PC-9 (cell line): Measurements from ENCODE around the gene PTPRD. TPM values are rescaled to one million over a fixed set of nuclear protein-coding genes. Genes with fewer than 3 reads are reported as not detected.

Experiments
- BruUV-seq: library from RNA; stranded (reverse); fragments of 400-500 nt; replicated peaks from 2 replicates; lab custom pipeline; 2021; lab: Mats Ljungman, UMichigan
- CTCF ChIA-PET: fragments of 300-600 bp; sonication (Branson Sonifier 250); formaldehyde crosslinking; loops from one replicate; lab custom pipeline; 2022; ENCODE audit warnings: antibody characterized with exemption; lab: Charles Lee
- POLR2A ChIA-PET: fragments of 300-600 bp; sonication (Branson Sonifier 250); formaldehyde crosslinking; loops from one replicate; lab custom pipeline; 2022; ENCODE audit warnings: antibody characterized with exemption; ENCODE audit not compliant: unreplicated experiment; lab: Charles Lee
- DNase-seq, 2 experiments: peaks; one replicate each; pipeline versions ENCODE4 v3.0.0 to v3.0.0-alpha.2; 2015 to 2022; ENCODE audit warnings: mixed read lengths in 1 of 2
- H2AFZ ChIP-seq: fragments of 200-600 bp; sonication (generic); 2 replicates; pipeline ENCODE4 v1.8.1; 2017; ENCODE audit warnings: antibody characterized with exemption
- H3F3A ChIP-seq: fragments of 200-600 bp; sonication (generic); 2 replicates; pipeline ENCODE4 v1.8.1; 2017; ENCODE audit warnings: antibody characterized with exemption, mild to moderate bottlenecking, low read depth; ENCODE audit not compliant: insufficient read depth
- H3K27ac ChIP-seq: fragments of 200-600 bp; sonication (generic); 2 replicates; pipeline ENCODE4 v1.6.1; 2016; ENCODE audit warnings: mixed run types
- H3K27me3 ChIP-seq: fragments of 200-600 bp; sonication (generic); 2 replicates; pipeline ENCODE4 v1.6.1; 2016; ENCODE audit warnings: low read depth, mixed run types; ENCODE audit not compliant: insufficient read depth
- H3K36me3 ChIP-seq: fragments of 200-600 bp; sonication (generic); 2 replicates; pipeline ENCODE4 v1.6.1; 2016; ENCODE audit warnings: low read depth, mixed run types
- H3K4me1 ChIP-seq: fragments of 200-600 bp; sonication (generic); replicated peaks from 2 replicates; pipeline ENCODE4 v1.6.1; 2016; ENCODE audit warnings: mixed run types; ENCODE audit not compliant: insufficient read depth
- H3K4me2 ChIP-seq: fragments of 200-600 bp; sonication (generic); 2 replicates; pipeline ENCODE4 v1.6.1; 2017; ENCODE audit warnings: mixed run types
- H3K4me3 ChIP-seq: fragments of 200-600 bp; sonication (generic); 2 replicates; pipeline ENCODE4 v1.6.1; 2016; ENCODE audit warnings: mixed run types
- H3K79me2 ChIP-seq: fragments of 200-600 bp; sonication (generic); 2 replicates; pipeline ENCODE4 v1.6.1; 2017; ENCODE audit warnings: low read depth, mixed run types
- H3K9me2 ChIP-seq: fragments of 200-600 bp; sonication (generic); 2 replicates; pipeline ENCODE4 v1.8.1; 2017; ENCODE audit warnings: mild to moderate bottlenecking; ENCODE audit not compliant: insufficient read depth
- H3K9me3 ChIP-seq: fragments of 200-600 bp; sonication (generic); 2 replicates; pipeline ENCODE4 v1.8.1; 2016; ENCODE audit warnings: low read depth; ENCODE audit not compliant: insufficient read depth
- H4K20me1 ChIP-seq: fragments of 200-600 bp; sonication (generic); 2 replicates; pipeline ENCODE4 v1.8.1; 2017; ENCODE audit not compliant: insufficient read depth
- CTCF ChIP-seq: fragments of 200-600 bp; sonication (generic); conservative IDR thresholded peaks from 2 replicates; pipeline ENCODE4 v1.6.1; 2017; ENCODE audit warnings: mixed run types, antibody characterized with exemption, mild to moderate bottlenecking, moderate library complexity
- EZH2 ChIP-seq: fragments of 200-600 bp; sonication (generic); IDR thresholded peaks from 2 replicates; pipeline ENCODE4 v1.8.0; 2017; ENCODE audit warnings: antibody characterized with exemption, low read depth
- intact Hi-C: fragments of 100-400 bp; cut with micrococcal nuclease; formaldehyde crosslinking; loops from one replicate; pipeline ENCODE4 v1.10.0; 2022; ENCODE audit not compliant: unreplicated experiment
- total RNA-seq: library from RNA; stranded (reverse); gene quantifications from 2 replicates; pipeline ENCODE4 v1.2.3, GENCODE V29; 2021

Gene PTPRD
- total RNA-seq, 1 experiment from 2014 or later, result not detected

GRCh38 chr9:8391132-8391531 lies 2221.7 kb downstream of the PTPRD start:
- H2AFZ ChIP-seq, result no peak overlapping the region
- H3K4me1 ChIP-seq, result no peaks in the 10 kb centered on the region
- H3K9me2 ChIP-seq, result no peaks in the 10 kb centered on the region
- intact Hi-C loops, result no loop called here
- DNase-seq, result no peak
- ChIA-PET POLR2A (no interaction called here), CTCF (no interaction called here)
- H3K27ac ChIP-seq, result no peak overlapping the region
- no peaks in the 10 kb centered on the region for H3F3A ChIP-seq
- 0 out of 2 replicates have a peak, but pooled peaks cover 4% of the 10 kb centered on the region for H3K27me3 ChIP-seq
- H3K79me2 ChIP-seq, result no peaks in the 10 kb centered on the region
- no TSS peak for BruUV-seq
- no peaks in the 10 kb centered on the region for H3K36me3 ChIP-seq
- H3K4me3 ChIP-seq, result no peak overlapping the region
- H4K20me1 ChIP-seq, result no peaks in the 10 kb centered on the region
- H3K4me2 ChIP-seq, result no peak overlapping the region
- no peak for TF ChIP-seq EZH2
- H3K9me3 ChIP-seq, result no peaks in the 10 kb centered on the region

GRCh38 chr9:8390571-8390970 lies 2222.2 kb downstream of the PTPRD start:
- no peak overlapping the region for H2AFZ ChIP-seq
- H3K4me2 ChIP-seq, result no peak overlapping the region
- intact Hi-C loops, result no loop called here
- no peak for DNase-seq
- no peaks in the 10 kb centered on the region for H3K4me1 ChIP-seq
- H4K20me1 ChIP-seq, result no peaks in the 10 kb centered on the region
- POLR2A ChIA-PET, result interaction anchor here (0.6 kb wide), 1 partner anchor 1102 kb away, joined by 3 read pairs; no protein-coding TSS in a partner anchor
- H3K4me3 ChIP-seq, result no peak overlapping the region
- H3K79me2 ChIP-seq, result no peaks in the 10 kb centered on the region
- no peaks in the 10 kb centered on the region for H3K9me3 ChIP-seq
- H3F3A ChIP-seq, result no peaks in the 10 kb centered on the region
- no peaks in the 10 kb centered on the region for H3K9me2 ChIP-seq
- no peak overlapping the region for H3K27ac ChIP-seq
- no TSS peak for BruUV-seq
- TF ChIP-seq EZH2, result no peak
- no peaks in the 10 kb centered on the region for H3K36me3 ChIP-seq
- CTCF ChIA-PET, result no interaction called here
- 0 out of 2 replicates have a peak, but pooled peaks cover 4% of the 10 kb centered on the region for H3K27me3 ChIP-seq

- ChIA-PET CTCF (no interaction called here), POLR2A (no interaction called here)
- no peaks in the 10 kb centered on the region for H3K9me3 ChIP-seq
- no peak overlapping the region for H3K4me2 ChIP-seq
- H3F3A ChIP-seq, result no peaks in the 10 kb centered on the region
- DNase-seq, result no peak
- no TSS peak for BruUV-seq
- H3K4me1 ChIP-seq, result no peaks in the 10 kb centered on the region
- H3K27ac ChIP-seq, result no peak overlapping the region
- no peaks in the 10 kb centered on the region for H3K79me2 ChIP-seq
- H4K20me1 ChIP-seq, result no peaks in the 10 kb centered on the region
- intact Hi-C loops, result no loop called here
- no peaks in the 10 kb centered on the region for H3K27me3 ChIP-seq
- H2AFZ ChIP-seq, result no peak overlapping the region
- TF ChIP-seq CTCF, result no peak
- no peak for TF ChIP-seq EZH2
- H3K4me3 ChIP-seq, result no peak overlapping the region
- no peaks in the 10 kb centered on the region for H3K9me2 ChIP-seq
- no peaks in the 10 kb centered on the region for H3K36me3 ChIP-seq
These were observed 2223.3 kb downstream of the PTPRD start for GRCh38 chr9:8389531-8389930.

DNA sequence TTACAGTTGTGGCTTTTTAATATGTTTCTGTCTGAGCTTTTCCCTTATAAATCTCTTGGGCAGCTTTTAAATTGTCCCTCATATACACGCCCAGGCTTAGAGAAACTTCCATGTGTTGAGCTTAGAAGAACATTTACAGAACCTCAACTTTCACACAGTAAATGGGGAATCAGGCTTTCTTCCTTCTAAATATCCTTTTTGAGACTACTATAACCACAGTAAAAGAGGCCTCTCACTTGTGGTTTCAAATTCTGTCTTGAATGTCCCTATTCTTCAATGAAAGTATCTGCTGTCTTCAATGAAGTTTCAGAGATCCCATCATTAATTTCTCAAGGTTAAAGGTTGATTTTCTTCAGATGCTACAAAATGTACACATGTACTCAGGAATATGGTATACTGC lies 2224.7 kb downstream of the PTPRD start:
- TF ChIP-seq CTCF, result no peak
- Histone ChIP-seq H3F3A (no peaks in the 10 kb centered on the region), H2AFZ (no peak overlapping the region), H3K9me2 (no peaks in the 10 kb centered on the region), H3K4me2 (no peak overlapping the region), H3K9me3 (no peaks in the 10 kb centered on the region), H3K27ac (no peak overlapping the region), H3K4me1 (no peaks in the 10 kb centered on the region), H3K36me3 (no peaks in the 10 kb centered on the region), H3K4me3 (no peak overlapping the region), H4K20me1 (no peaks in the 10 kb centered on the region), H3K27me3 (no peaks in the 10 kb centered on the region), H3K79me2 (no peaks in the 10 kb centered on the region)
- no TSS peak for BruUV-seq
- POLR2A ChIA-PET, result no interaction called here
- no peak for DNase-seq
- CTCF ChIA-PET, result no interaction called here
- intact Hi-C loops, result no loop called here
